Right lobe of liver (tissue), 6 donors: Measurements from ENCODE around the gene KCNK16. TPM values are rescaled to one million over a fixed set of nuclear protein-coding genes. Genes with fewer than 3 reads are reported as not detected.

Experiments
- ATAC-seq, 4 donors: fragments of 200-7000 bp; cut with Tn5 transposase; one replicate each; pipeline ENCODE4 v1.9.1; 2020; ENCODE audit warnings: mild to moderate bottlenecking in 4 of 4, moderate library complexity in 4 of 4
- DNase-seq, 3 donors: peaks; one replicate each; pipeline ENCODE4 v3.0.0-alpha.2; 2020
- H3K27ac ChIP-seq, 3 donors: fragments of 200-600 bp; one replicate each; pipeline ENCODE4 v1.8.0; 2022
- H3K27me3 ChIP-seq, 2 donors: fragments of 200-600 bp; one replicate each; pipeline ENCODE4 v1.8.0; 2022
- H3K36me3 ChIP-seq, 4 donors: fragments of 200-600 bp; sonication (generic) in 1 of 4; one replicate each; pipeline versions ENCODE4 v1.5.1 to v1.8.0; 2017 to 2022; ENCODE audit warnings: control low read depth in 1 of 4
- H3K4me1 ChIP-seq, 4 donors: fragments of 200-600 bp; sonication (generic) in 1 of 4; one replicate each; pipeline versions ENCODE4 v1.5.1 to v1.8.0; 2017 to 2022; ENCODE audit warnings: control low read depth in 1 of 4
- H3K4me3 ChIP-seq, 3 donors: fragments of 200-600 bp; one replicate each; pipeline ENCODE4 v1.8.0; 2022
- H3K9me3 ChIP-seq, 4 donors: fragments of 200-600 bp; sonication (generic) in 1 of 4; one replicate each; pipeline versions ENCODE4 v1.5.1 to v1.8.0; 2017 to 2022; ENCODE audit warnings: control low read depth in 1 of 4
- POLR2A ChIP-seq: fragments of 450-650 bp; IDR thresholded peaks from one replicate; pipeline ENCODE4 v1.6.1; 2017; ENCODE audit warnings: antibody characterized with exemption, mild to moderate bottlenecking
- WGBS: methylation state at CpG from one replicate; pipeline ENCODE4 v1.1.6; 2018; ENCODE audit warnings: low coverage, low lambda C conversion rate; ENCODE audit not compliant: insufficient coverage; ENCODE audit errors: missing lambda C conversion rate; 5-methylcytosine and 5-hydroxymethylcytosine counted together
- intact Hi-C, 2 donors: fragments of 100-400 bp; cut with DNase I; formaldehyde crosslinking; loops; one replicate each; pipeline versions ENCODE4 v1.11.2 to v1.14.1; 2022
- total RNA-seq, 6 experiments: library from RNA; depleted of rRNA in 2 of 6; stranded (reverse); fragments of >200 nt in 2 of 6; fragmentation: NEBNext Ultra II Directional in 3 of 6; extraction: Animal tissue kit (Norgen Biotek cat#: 25700) in 3 of 6; gene quantifications; one replicate each; pipeline versions ENCODE4 v1.1.0 to v1.2.4, GENCODE V29; 2016 to 2023
- TF ChIP-seq, protein P1 (sequence below), 4 donors: fragments of 200-600 bp in 3 of 4; fragments of 450-650 bp in 1 of 4; IDR thresholded peaks; one replicate each; pipeline versions ENCODE4 v1.5.1 to v1.8.0; 2016 to 2022; ENCODE audit warnings: antibody characterized with exemption in 4 of 4, mild to moderate bottlenecking in 2 of 4
- donor health status: DM: no; HTN: yes; CAD: no.
- donor health status: DM: no; HTN: no; CAD: no.
- donor health status: DM: no; HTN: no; CAD: no.
- donor health status: DM: no; HTN: yes; CAD: no.
- donor health status: DM: no; HTN: yes; CAD: no.

Gene KCNK16
- total RNA-seq, 6 experiments from 2014 or later: not detected

DNA sequence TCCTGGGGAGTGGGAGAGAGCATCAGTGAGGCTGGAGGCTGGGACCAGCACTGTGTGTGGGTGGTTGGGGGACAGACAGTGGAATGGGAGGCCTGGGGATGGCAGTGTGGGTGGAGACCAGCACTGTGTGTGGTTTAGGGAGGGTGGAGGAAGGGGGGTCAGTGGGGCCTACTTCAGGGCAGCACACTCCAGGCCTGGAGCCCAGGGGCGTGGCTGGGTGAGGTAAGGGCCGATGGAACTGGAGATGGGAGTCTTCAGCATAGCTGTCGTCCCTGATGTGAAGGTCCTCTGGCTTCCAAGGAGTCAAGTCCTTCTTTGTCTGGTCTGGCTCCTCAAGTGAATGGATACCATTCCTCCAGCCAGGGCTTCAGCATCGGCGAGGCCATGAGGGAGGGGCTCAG is 26.9 kb downstream of the KCNK16 start:
- TF ChIP-seq, protein P1, sequence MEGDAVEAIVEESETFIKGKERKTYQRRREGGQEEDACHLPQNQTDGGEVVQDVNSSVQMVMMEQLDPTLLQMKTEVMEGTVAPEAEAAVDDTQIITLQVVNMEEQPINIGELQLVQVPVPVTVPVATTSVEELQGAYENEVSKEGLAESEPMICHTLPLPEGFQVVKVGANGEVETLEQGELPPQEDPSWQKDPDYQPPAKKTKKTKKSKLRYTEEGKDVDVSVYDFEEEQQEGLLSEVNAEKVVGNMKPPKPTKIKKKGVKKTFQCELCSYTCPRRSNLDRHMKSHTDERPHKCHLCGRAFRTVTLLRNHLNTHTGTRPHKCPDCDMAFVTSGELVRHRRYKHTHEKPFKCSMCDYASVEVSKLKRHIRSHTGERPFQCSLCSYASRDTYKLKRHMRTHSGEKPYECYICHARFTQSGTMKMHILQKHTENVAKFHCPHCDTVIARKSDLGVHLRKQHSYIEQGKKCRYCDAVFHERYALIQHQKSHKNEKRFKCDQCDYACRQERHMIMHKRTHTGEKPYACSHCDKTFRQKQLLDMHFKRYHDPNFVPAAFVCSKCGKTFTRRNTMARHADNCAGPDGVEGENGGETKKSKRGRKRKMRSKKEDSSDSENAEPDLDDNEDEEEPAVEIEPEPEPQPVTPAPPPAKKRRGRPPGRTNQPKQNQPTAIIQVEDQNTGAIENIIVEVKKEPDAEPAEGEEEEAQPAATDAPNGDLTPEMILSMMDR (IDR thresholded peaks at IDR 0.05): no peak
- TF ChIP-seq POLR2A: no peak
- no CpG with 5 or more reads among the region's 5 CpGs for WGBS
- no peaks in the 10 kb centered on the region for H3K9me3 ChIP-seq
- H3K36me3 ChIP-seq: no peaks in the 10 kb centered on the region
- H3K27me3 ChIP-seq: no peaks in the 10 kb centered on the region
- ATAC-seq: no peak
- no peak overlapping the region for H3K4me3 ChIP-seq
- no peak for DNase-seq
- no peak overlapping the region for H3K27ac ChIP-seq
- intact Hi-C loops: no loop called here
- H3K4me1 ChIP-seq: peaks cover 0 to 35% (median 16%) of the 10 kb centered on the region in 4 donors

DNA sequence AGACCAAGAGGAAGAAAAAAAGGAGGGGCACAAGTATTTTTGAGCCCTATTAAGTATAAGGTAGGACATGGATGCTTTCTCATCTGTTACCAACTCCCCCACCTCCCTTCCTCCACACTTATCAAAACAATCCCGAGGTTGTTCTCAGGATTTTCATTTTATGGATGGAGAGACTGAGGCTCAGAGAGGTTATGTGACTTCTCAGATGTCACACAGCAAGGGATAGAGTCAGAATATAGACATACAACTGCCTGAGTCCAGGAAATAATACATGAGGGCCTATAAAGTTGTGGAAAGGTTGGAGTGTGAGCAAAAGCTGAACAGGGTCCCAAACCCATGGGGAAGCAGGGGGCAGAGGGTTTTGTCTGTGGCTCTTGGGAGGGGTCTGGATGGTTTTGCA is 27.6 kb downstream of the KCNK16 start:
- H3K27me3 ChIP-seq: no peaks in the 10 kb centered on the region
- DNase-seq (no peak), ATAC-seq (no peak)
- 59% methylated on average over 1 of the region's 1 CpG for WGBS
- TF ChIP-seq POLR2A: no peak
- TF ChIP-seq, protein P1 (IDR thresholded peaks at IDR 0.05): no peak
- H3K4me1 ChIP-seq: peaks cover 0 to 35% (median 16%) of the 10 kb centered on the region in 4 donors
- intact Hi-C loops: no loop called here
- H3K27ac ChIP-seq: no peak overlapping the region
- no peak overlapping the region for H3K4me3 ChIP-seq
- H3K36me3 ChIP-seq: no peaks in the 10 kb centered on the region
- H3K9me3 ChIP-seq: no peaks in the 10 kb centered on the region

DNA sequence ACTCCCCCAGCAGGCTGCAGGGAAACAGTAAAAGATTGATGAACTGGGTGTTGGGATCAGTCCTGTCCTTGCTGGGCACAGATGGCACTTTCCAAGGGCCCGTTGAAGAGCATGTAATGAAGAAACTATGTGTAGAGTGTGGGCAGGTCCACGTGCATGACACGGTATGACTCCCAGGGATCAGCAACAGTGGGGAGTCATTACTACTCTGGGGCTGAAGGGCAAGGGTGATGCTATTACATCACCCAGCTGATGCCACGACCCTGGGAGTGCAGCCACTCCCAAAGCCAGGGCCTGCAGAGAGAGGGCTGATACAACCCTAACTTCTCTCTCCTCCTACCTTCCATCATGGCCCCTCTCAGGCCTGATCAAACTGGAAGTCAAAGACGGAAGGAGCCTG is 28.4 kb downstream of the KCNK16 start:
- ATAC-seq: peak in 3 of 4 donors; percentile 23 to 45 (median 28)

DNA sequence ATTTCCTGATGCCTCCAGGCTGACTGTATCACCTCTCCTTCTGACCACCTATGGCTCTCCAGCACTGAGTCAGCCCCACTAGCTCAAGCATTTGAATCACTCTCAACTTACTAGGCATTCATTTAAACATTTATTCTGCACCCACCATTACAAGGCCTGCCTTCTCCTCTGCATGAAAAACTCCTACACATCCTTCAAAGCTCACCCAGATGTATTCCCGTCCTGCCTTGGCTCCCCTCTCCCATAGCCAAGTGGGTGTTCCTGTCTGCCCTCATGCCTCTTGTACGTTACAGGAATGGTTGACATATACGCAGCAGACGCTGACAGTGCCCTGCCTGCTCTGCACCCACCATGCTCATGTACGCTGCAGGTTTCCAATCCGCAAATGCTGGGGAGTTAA is 29.9 kb downstream of the KCNK16 start:
- TF ChIP-seq POLR2A: no peak
- TF ChIP-seq, protein P1 (IDR thresholded peaks at IDR 0.05): no peak
- Histone ChIP-seq H3K27me3 (no peaks in the 10 kb centered on the region), H3K4me3 (no peak overlapping the region), H3K36me3 (no peaks in the 10 kb centered on the region), H3K9me3 (no peaks in the 10 kb centered on the region), H3K27ac (no peak overlapping the region), H3K4me1 (peaks cover 0 to 23% (median 11%) of the 10 kb centered on the region in 4 donors)
- ATAC-seq (no peak), DNase-seq (no peak)
- intact Hi-C loops: no loop called here
- WGBS: 78% methylated on average over 5 of the region's 6 CpGs

More for the DNA sequence above, 28.4 kb downstream of the KCNK16 start:
- H3K27ac ChIP-seq: no peak overlapping the region
- peak in 1 of 3 donors; percentile 69 for DNase-seq
- H3K4me3 ChIP-seq: no peak overlapping the region
- H3K36me3 ChIP-seq: no peaks in the 10 kb centered on the region
- H3K9me3 ChIP-seq: no peaks in the 10 kb centered on the region
- peaks cover 0 to 35% (median 16%) of the 10 kb centered on the region in 4 donors for H3K4me1 ChIP-seq
- TF ChIP-seq, protein P1 (IDR thresholded peaks at IDR 0.05): no peak
- TF ChIP-seq POLR2A: no peak
- WGBS: 35% methylated on average over 4 of the region's 5 CpGs
- intact Hi-C loops: no loop called here
- no peaks in the 10 kb centered on the region for H3K27me3 ChIP-seq

DNA sequence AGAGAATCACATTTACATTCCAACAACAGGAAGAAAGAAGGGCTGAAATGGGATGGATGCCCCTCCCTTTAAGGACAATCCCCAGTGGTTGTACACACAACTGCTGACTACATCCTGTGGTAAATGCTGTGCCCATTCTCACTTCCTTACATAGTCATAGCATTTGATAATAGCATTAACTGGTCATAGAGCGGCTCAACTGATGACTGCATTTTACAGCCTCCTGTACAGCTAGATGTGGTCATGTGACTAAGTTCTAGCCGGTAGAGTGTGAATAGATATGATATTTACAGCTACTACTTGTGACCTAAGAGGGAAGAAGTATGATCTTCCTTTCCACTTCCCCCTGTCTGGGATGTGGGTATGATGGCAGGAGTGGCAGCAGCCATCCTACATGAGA is 33.0 kb downstream of the KCNK16 start:
- Histone ChIP-seq H3K27ac (no peak overlapping the region), H3K9me3 (no peaks in the 10 kb centered on the region), H3K27me3 (no peaks in the 10 kb centered on the region), H3K4me1 (peaks cover 0 to 6% (median 0%) of the 10 kb centered on the region in 4 donors), H3K36me3 (no peaks in the 10 kb centered on the region), H3K4me3 (no peak overlapping the region)
- TF ChIP-seq POLR2A: no peak
- TF ChIP-seq, protein P1 (IDR thresholded peaks at IDR 0.05): no peak
- DNase-seq (no peak), ATAC-seq (no peak)
- WGBS: 69% methylated on average over 2 of the region's 2 CpGs
- intact Hi-C loops: no loop called here
